HepG2 (cell line): Measurements from ENCODE around the gene IRAK2. TPM values are rescaled to one million over a fixed set of nuclear protein-coding genes. Genes with fewer than 3 reads are reported as not detected.
A peak's percentile ranks its signal among the peaks of the same experiment; 100 is the strongest.

Experiments
- ATAD3A ChIP-seq: sonication (generic); formaldehyde crosslinking; IDR thresholded peaks from 2 replicates; pipeline ENCODE4 v1.4.0; 2020; ENCODE audit warnings: missing genetic modification reagents
- DNMT3B ChIP-seq: conservative IDR thresholded peaks from 2 replicates; pipeline ENCODE4 v1.6.1; 2016; ENCODE audit warnings: missing biosample characterization, control low read depth
- HHEX ChIP-seq: IDR thresholded peaks from 2 replicates; pipeline ENCODE4 v1.6.1; 2016; ENCODE audit warnings: control low read depth
- JDP2 ChIP-seq: sonication (generic); formaldehyde crosslinking; IDR thresholded peaks from 2 replicates; pipeline ENCODE4 v1.8.1; 2022; ENCODE audit warnings: missing genetic modification reagents, borderline replicate concordance
- MIER2 ChIP-seq: IDR thresholded peaks from 2 replicates; pipeline ENCODE4 v1.6.1; 2016; ENCODE audit warnings: missing biosample characterization, missing genetic modification reagents
- NFATC3 ChIP-seq: sonication (generic); formaldehyde crosslinking; IDR thresholded peaks from 2 replicates; pipeline ENCODE4 v1.5.1; 2020; ENCODE audit warnings: mild to moderate bottlenecking, missing genetic modification reagents
- NKX3-1 ChIP-seq: sonication (generic); formaldehyde crosslinking; IDR thresholded peaks from 2 replicates; pipeline ENCODE4 v1.5.0; 2020; ENCODE audit warnings: missing genetic modification reagents
- NONO ChIP-seq, 2 experiments: fragments of 450-650 bp in 1 of 2; sonication (generic) in 1 of 2; formaldehyde crosslinking in 1 of 2; IDR thresholded peaks in 1 of 2; conservative IDR thresholded peaks in 1 of 2; 2 replicates each; pipeline versions ENCODE4 v1.6.1 to v1.8.0; 2017 to 2022; ENCODE audit warnings: mild to moderate bottlenecking in 1 of 2, missing genetic modification reagents in 1 of 2, moderate library complexity in 1 of 2
- POLR2A ChIP-seq, 2 experiments: IDR thresholded peaks; 2 replicates each; pipeline ENCODE4 v1.6.1; 2011; ENCODE audit warnings: low read depth in 2 of 2, low read length in 2 of 2, mild to moderate bottlenecking in 1 of 2, moderate library complexity in 1 of 2; ENCODE audit not compliant: insufficient read depth in 1 of 2
- REST ChIP-seq, 2 experiments: IDR thresholded peaks; 2 replicates each; pipeline ENCODE4 v1.6.1; 2011 to 2012; ENCODE audit warnings: low read length in 2 of 2, borderline replicate concordance in 1 of 2, low read depth in 1 of 2, mild to moderate bottlenecking in 1 of 2, moderate library complexity in 1 of 2
- SIN3A ChIP-seq: IDR thresholded peaks from 2 replicates; pipeline ENCODE4 v1.6.1; 2011; ENCODE audit warnings: low read depth, mild to moderate bottlenecking, control low read depth, low read length, borderline replicate concordance
- SP140L ChIP-seq: sonication (generic); formaldehyde crosslinking; IDR thresholded peaks from 2 replicates; pipeline ENCODE4 v1.4.0; 2020; ENCODE audit warnings: missing genetic modification reagents, borderline replicate concordance
- SRSF1 ChIP-seq: fragments of 200-400 bp; formaldehyde crosslinking; optimal IDR thresholded peaks from 2 replicates; pipeline ENCODE3; 2017; ENCODE audit warnings: mild to moderate bottlenecking, low read depth, low read length, moderate library complexity
- STAT5B ChIP-seq: sonication (generic); formaldehyde crosslinking; IDR thresholded peaks from 2 replicates; pipeline ENCODE4 v1.4.0; 2020; ENCODE audit warnings: missing genetic modification reagents
- ZBTB1 ChIP-seq: sonication (generic); formaldehyde crosslinking; IDR thresholded peaks from 2 replicates; pipeline ENCODE4 v1.4.0; 2020; ENCODE audit warnings: missing genetic modification reagents, borderline replicate concordance
- ZFP82 ChIP-seq: sonication (generic); formaldehyde crosslinking; IDR thresholded peaks from 2 replicates; pipeline ENCODE4 v1.5.1; 2020; ENCODE audit warnings: mild to moderate bottlenecking, missing genetic modification reagents, borderline replicate concordance
- ZNF143 ChIP-seq: sonication (generic); formaldehyde crosslinking; IDR thresholded peaks from 2 replicates; pipeline ENCODE4 v1.4.0; 2020; ENCODE audit warnings: missing genetic modification reagents
- ZNF430 ChIP-seq: sonication (generic); formaldehyde crosslinking; IDR thresholded peaks from 2 replicates; pipeline ENCODE4 v1.9.0; 2021; ENCODE audit warnings: mild to moderate bottlenecking, missing genetic modification reagents
- ZNF460 ChIP-seq: sonication (generic); formaldehyde crosslinking; IDR thresholded peaks from 2 replicates; pipeline ENCODE4 v1.5.1; 2020; ENCODE audit warnings: missing genetic modification reagents, mild to moderate bottlenecking, borderline replicate concordance
- ZNF550 ChIP-seq: sonication (generic); formaldehyde crosslinking; IDR thresholded peaks from 2 replicates; pipeline ENCODE4 v1.4.0; 2020; ENCODE audit warnings: mild to moderate bottlenecking, missing genetic modification reagents, borderline replicate concordance
- ZNF552 ChIP-seq: sonication (generic); formaldehyde crosslinking; IDR thresholded peaks from 2 replicates; pipeline ENCODE4 v1.9.0; 2022; ENCODE audit warnings: missing genetic modification reagents, mild to moderate bottlenecking, borderline replicate concordance
- ZNF557 ChIP-seq: sonication (generic); formaldehyde crosslinking; IDR thresholded peaks from 2 replicates; pipeline ENCODE4 v1.4.0; 2020; ENCODE audit warnings: missing genetic modification reagents
- ZNF7 ChIP-seq: IDR thresholded peaks from 2 replicates; pipeline ENCODE4 v1.6.1; 2016; ENCODE audit warnings: missing biosample characterization, missing genetic modification reagents
- ZNF703 ChIP-seq: sonication (generic); formaldehyde crosslinking; IDR thresholded peaks from 2 replicates; pipeline ENCODE4 v1.5.1; 2020; ENCODE audit warnings: missing genetic modification reagents, mild to moderate bottlenecking, moderate library complexity, borderline replicate concordance
- ZNF740 ChIP-seq: sonication (generic); formaldehyde crosslinking; IDR thresholded peaks from 2 replicates; pipeline ENCODE4 v1.4.0; 2020; ENCODE audit warnings: missing genetic modification reagents
- ZNF761 ChIP-seq: sonication (generic); formaldehyde crosslinking; conservative IDR thresholded peaks from 2 replicates; pipeline ENCODE4 v1.4.0; 2020; ENCODE audit warnings: mild to moderate bottlenecking, missing genetic modification reagents
- polyA plus RNA-seq, 8 experiments: library from polyadenylated mRNA; depleted of rRNA in 3 of 8; stranded (reverse) in 7 of 8; unstranded in 1 of 8; fragments of >200 nt; fragmentation: Illumina TruSeq in 4 of 8; extraction: Trizol in 4 of 8; gene quantifications; 2 replicates each; pipeline versions ENCODE4 v1.2.1 to v1.2.3, GENCODE V29; 2011 to 2016; ENCODE audit warnings: low read depth in 4 of 8, missing spikeins in 1 of 8, mixed read lengths in 1 of 8; ENCODE audit not compliant: insufficient read depth in 1 of 8
- total RNA-seq, 5 experiments: library from RNA; depleted of rRNA; stranded (reverse); fragments of >200 nt; fragmentation: Illumina TruSeq; extraction: Trizol; gene quantifications; 2 replicates each; pipeline ENCODE4 v1.2.3, GENCODE V29; 2016; ENCODE audit warnings: low read depth in 1 of 5
- TF ChIP-seq, protein P1 (sequence below): IDR thresholded peaks from 2 replicates; pipeline ENCODE4 v1.6.1; 2016; ENCODE audit warnings: missing genetic modification reagents, missing compliant biosample characterization

The IRAK2 gene
- total and polyA plus RNA-seq, 2 of the 13 experiments (the other 11 are each of a cell fraction or from before 2014, with no cell fraction given): 13.1 to 23.3 TPM

DNA sequence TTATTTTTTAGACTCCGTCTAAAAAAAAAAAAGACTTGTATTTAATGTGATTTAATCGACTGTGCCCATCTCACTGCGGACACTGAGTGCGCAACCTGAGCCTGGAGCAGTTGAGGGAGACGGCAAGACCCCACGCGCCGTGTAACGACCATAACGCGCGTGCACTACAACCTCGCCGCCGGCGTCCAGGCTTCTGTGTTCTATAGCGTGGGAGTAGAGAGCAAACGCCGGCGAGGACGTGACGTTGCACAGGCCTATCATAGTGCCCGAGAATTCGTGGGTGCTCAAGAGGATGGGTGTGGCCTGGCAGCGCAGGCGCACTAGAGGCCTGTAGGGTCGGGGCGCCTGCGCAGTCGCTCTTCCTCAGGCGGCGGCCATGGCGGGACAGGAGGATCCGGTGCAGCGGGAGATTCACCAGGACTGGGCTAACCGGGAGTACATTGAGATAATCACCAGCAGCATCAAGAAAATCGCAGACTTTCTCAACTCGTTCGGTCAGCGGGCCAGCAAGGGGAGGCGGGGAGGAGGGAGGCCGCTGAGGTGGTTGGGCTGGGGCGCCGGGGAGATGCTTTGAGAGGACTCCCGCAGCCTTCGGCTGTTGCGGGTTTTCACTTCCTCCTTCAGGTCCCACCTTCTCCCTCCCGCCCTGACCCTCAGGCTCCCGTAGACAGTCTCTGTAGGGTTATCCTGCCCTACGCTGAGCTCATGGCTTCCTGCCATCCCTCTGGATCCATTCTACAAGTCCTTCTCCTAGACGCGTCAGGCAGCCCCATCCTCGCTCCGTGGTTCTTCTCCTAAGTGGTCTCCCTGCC, 49.2 kb upstream of the IRAK2 start, which contains the start of gene BRK1 (continued):
- TF ChIP-seq REST (IDR thresholded peaks at IDR 0.05; ENCODE audit: borderline replicate concordance in 1 of 2, low read depth in 1 of 2, low read length in 2 of 2): peak in 1 of 2 experiments; percentile 43; a peak in 1 of 4 replicates
- TF ChIP-seq ZNF460 (CRISPR knock-in tag): no peak; the same call in 1 of the 2 replicates
- TF ChIP-seq, protein P1, sequence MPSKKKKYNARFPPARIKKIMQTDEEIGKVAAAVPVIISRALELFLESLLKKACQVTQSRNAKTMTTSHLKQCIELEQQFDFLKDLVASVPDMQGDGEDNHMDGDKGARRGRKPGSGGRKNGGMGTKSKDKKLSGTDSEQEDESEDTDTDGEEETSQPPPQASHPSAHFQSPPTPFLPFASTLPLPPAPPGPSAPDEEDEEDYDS (CRISPR knock-in tag): peak; percentile 93
- TF ChIP-seq STAT5B (CRISPR knock-in tag): no peak
- no peak for TF ChIP-seq ATAD3A (CRISPR knock-in tag)
- TF ChIP-seq ZNF552: no peak
- peak; percentile 37; the same call in 1 of the 2 replicates for TF ChIP-seq ZNF557 (CRISPR knock-in tag)
- TF ChIP-seq HHEX: no peak
- peak; percentile 91 for TF ChIP-seq SRSF1
- TF ChIP-seq SIN3A: peak; percentile 81
- no peak for TF ChIP-seq SP140L (CRISPR knock-in tag)
- no peak for TF ChIP-seq ZNF7 (CRISPR knock-in tag)
- TF ChIP-seq POLR2A (IDR thresholded peaks at IDR 0.05; ENCODE audit: insufficient read depth in 1 of 2, low read depth in 2 of 2, low read length in 2 of 2): peak; percentile 95 to 97
- no peak; the same call in 1 of the 2 replicates for TF ChIP-seq ZNF761
- 0 out of 2 replicates have a peak, but pooled peaks have one; percentile 39 for TF ChIP-seq ZFP82 (CRISPR knock-in tag)
- TF ChIP-seq ZNF703 (CRISPR knock-in tag): no peak
- TF ChIP-seq ZNF430 (CRISPR knock-in tag): peak; percentile 76; the same call in 1 of the 2 replicates
- no peak for TF ChIP-seq ZNF740 (CRISPR knock-in tag)
- no peak for TF ChIP-seq ZBTB1 (CRISPR knock-in tag)
- TF ChIP-seq NFATC3 (CRISPR knock-in tag): peak; percentile 74; the same call in 1 of the 2 replicates
- 0 out of 2 replicates have a peak, but pooled peaks have one; percentile 28 for TF ChIP-seq MIER2 (CRISPR knock-in tag)
- peak; percentile 27; the same call in 1 of the 2 replicates for TF ChIP-seq ZNF143 (CRISPR knock-in tag)
- TF ChIP-seq ZNF550 (CRISPR knock-in tag): no peak
- TF ChIP-seq NONO (IDR thresholded peaks at IDR 0.05): no peak
- peak; percentile 92 for TF ChIP-seq NONO (CRISPR knock-in tag; conservative IDR thresholded peaks at IDR 0.05)
- TF ChIP-seq JDP2: no peak
- TF ChIP-seq NKX3-1 (CRISPR knock-in tag): peak; percentile 78
- no peak for TF ChIP-seq DNMT3B (CRISPR knock-in tag)
